ENCODE data around the gene CTSA.
"Not testable (repeated sequence)": the region's sequence is repeated elsewhere in the genome, so short reads cannot be mapped to it uniquely, and the experiment has no call there.

DNA sequence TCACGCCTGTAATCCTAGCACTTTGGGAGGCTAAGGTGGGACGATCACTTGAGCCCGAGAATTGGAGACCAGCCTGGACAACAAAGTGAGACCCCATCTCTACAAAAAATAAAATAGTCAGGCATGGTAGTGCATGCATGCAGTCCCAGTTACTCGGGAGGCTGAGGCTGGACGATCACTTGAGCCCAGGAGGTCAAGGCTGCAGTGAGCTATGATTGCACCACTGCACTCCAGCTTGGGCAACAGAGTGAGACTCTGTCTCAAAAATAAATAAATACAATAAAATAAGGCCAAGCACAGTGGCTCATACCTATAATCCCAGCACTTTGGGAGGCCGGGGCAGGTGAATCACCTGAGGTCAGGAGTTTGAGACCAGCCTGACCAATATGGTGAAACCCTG, 10.2 kb downstream of the CTSA start:
- TF ChIP-seq CTCF (IDR thresholded peaks at IDR 0.05; ENCODE audit: poor library complexity); EZH2 (IDR thresholded peaks at IDR 0.05; ENCODE audit: borderline replicate concordance); EZH2phosphoT487 (IDR thresholded peaks at IDR 0.05; ENCODE audit: low read depth, severe bottlenecking, unreplicated experiment): not testable (repeated sequence)

Data from hepatocyte (in vitro differentiated cells).